Smooth muscle cell of the brain vasculature (primary cell): ENCODE measurements around the gene PDE4C.

ENCODE experiments used
- DNase-seq: peaks from one replicate; pipeline ENCODE4 v3.0.0-alpha.2; 2012; ENCODE audit warnings: low read depth, low spot score

Gene PDE4C

GRCh38 chr19:18225702-18226468, at the start of gene PDE4C:
Gene PDE4C, minus strand, starts transcription at chr19:18226438. Its CDS starts 23 bp downstream, at chr19:18226415.
- DNase-seq: no peak

GRCh38 chr19:18274781-18275356, 48.6 kb upstream of the PDE4C start:
- no peak for DNase-seq

- no peak for DNase-seq
These were observed 48.1 kb upstream of the PDE4C start, which contains the start of gene IQCN for GRCh38 chr19:18274219-18274780. Gene IQCN, minus strand, starts transcription at chr19:18274452. Its CDS starts 4,974 bp downstream, at chr19:18269478.

DNA sequence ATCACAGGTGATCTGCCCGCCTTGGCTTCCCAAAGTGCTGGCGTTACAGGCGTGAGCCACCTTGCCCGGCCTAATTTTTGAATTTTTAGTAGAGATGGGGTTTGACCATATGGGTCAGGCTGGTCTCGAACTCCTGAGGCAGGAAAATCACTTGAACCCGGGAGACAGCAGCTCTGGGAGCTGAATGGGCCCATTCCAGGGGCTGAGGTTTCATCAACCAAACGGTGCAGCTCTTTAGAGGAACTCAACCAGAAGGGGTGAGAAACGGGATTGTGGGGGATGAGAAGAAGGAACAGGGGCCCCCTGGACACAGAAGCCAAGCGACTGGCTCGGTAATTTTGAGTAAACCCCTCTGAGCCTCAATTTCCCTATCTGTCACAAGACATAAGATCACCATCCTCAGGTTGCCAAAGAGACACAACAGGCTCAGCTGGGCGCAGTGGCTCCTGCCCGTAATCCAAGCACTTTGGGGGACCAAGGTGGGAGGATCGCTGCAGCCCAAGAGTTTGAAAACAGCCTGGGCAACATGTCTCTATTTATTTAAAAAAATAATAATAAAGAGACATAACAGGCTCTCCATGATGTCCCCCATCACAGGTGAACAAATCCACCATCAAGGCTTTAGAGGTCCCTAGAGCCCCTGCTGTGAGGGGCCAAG, 47.5 kb upstream of the PDE4C start:
- no peak for DNase-seq

- DNase-seq: no peak
These were observed 45.2 kb upstream of the PDE4C start for GRCh38 chr19:18271433-18271841.

DNA sequence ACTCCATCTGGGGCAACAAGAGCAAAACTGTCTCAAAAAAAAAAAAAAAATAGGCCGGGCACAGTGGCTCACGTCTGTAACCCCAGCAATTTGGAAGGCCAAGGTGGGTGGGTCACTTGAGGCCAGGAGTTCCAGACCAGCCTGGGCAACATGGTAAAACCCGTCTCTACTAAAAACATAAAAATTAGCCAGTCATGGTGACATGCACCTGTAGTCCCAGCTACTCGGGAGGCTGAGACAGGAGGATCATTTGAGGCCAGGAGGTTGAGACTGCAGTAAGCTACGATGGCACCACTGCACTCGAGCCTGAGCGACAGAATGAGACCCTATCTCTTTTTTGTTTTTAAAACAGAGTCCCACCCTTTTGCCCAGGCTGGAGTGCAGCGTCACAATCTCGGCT, 44.1 kb upstream of the PDE4C start:
- no peak for DNase-seq

GRCh38 chr19:18269070-18269723, 43.0 kb upstream of the PDE4C start:
- DNase-seq: no peak

- no peak for DNase-seq
These were observed 40.8 kb upstream of the PDE4C start for GRCh38 chr19:18266771-18267686.

- DNase-seq: no peak
These were observed 39.3 kb upstream of the PDE4C start for GRCh38 chr19:18265582-18265981.

DNA sequence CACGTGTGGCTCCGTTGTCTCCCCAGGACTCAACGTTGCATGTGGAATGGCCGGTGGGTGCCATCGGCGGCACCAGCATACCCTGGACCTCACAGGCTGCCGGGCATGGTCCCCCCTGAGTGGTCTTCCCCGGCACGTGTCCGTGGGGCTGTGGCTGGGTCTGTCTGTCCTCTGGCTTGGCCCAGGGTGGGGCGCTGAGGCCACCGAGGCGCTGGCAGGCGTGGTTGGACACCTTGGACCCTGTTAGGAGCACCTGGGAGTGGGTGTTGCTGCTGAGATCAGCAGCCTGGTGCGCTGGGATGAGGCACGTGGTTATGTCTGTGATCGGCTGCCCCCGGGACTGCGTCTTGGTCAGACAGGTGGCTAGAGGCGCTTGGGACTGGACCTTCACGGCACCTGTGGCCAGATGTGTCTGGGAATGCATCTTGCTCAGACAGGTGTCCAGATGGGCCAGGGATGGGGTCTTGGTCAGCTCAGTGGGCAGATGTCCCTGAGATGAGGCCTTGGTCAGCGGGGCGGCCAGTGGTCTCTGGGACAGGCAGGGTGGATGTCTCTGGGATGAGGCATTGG, 38.8 kb upstream of the PDE4C start:
- DNase-seq: no peak

DNA sequence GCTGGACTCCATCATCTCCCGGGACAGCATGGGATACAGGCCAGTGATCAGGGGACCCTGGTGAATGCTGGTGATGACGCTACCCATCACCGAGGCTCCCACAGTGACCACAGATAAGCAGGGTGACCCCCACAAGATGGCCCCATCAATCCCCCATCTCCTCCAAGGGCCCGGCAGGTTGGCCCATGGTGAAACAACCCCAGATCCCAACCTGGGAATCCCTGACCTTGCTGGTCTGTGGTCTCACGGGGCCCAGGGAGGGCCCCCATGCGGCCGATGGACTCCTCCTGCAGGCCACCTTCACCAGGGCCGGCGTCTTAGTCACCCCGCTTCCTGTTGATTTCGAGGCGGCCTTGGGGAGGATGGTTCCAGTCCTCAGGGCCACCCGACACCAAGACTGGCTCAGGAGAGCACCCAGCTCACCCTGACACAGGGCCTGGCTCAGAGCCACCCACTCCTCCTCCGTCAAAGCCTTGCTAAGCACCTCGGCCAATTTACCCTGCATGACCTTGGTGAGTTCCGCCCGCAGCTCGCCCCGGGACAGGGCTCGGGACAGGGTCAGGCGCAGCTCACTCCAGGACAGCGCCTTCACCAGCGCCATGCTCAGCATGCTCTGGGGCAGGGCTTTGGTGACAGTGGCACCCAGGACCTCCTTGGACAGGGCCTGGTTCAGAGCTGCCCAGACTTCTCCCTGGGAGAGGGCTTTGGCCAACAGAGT, 38.1 kb upstream of the PDE4C start:
- DNase-seq: no peak

DNA sequence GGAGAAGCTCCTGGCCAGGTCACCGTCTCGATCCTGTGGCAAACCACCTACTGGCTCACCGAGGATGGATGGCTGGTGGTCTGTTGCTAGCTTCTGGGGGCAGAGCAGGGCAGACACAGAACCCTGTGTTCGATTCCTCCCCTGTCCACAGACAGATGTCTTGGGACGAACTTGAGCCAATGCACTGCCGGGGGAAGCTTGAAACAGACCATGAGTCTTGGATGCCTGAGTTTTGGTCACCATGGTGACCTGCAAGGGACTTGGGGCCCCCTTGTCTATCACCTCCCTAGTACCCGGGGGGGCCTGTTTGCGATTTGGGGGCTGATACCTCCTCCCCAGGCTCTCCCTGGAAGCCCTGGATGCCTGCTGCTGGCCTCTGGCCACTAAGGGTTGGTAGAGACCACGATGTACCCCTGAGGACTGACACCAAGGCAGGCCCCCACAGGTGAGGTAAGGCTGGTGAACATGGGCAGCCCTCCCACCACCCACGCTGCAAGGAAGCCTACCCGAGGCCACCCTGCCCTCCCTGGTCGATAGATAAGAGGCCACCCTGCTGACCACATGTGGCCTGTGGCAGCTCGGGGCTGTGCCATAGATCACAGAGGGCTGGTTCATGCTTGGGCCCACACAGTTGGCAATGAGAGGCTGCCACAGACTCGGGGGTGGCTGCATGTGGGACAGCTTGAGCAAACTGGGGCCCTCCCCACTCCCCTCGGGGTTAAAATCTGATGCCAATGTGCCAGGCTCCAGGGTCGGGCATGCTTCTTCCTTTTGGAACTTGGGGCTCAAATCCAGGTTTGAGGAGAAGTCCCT, 37.3 kb upstream of the PDE4C start:
- DNase-seq: no peak

DNA sequence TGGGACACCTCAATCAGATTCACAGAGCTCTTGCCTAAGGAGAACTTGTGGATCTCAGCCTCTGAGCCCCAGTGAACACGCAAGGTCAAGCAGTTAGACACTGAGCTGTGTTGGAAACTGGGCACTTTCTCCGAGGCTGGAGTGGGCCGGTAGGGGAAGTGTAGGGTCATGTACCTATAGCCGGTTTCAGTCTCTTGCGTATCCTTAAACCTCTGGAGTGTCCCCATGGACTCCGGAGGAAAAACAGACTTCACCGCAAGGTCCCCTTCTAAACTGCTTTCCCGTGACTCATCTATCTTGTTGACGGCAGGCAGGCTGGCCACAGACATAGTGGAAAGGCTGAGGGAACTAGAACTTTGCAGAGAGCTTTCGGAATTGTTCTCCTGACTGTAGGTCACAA, 36.7 kb upstream of the PDE4C start:
- DNase-seq: no peak

- DNase-seq: no peak
These were observed 35.9 kb upstream of the PDE4C start for GRCh38 chr19:18262144-18262543.

DNA sequence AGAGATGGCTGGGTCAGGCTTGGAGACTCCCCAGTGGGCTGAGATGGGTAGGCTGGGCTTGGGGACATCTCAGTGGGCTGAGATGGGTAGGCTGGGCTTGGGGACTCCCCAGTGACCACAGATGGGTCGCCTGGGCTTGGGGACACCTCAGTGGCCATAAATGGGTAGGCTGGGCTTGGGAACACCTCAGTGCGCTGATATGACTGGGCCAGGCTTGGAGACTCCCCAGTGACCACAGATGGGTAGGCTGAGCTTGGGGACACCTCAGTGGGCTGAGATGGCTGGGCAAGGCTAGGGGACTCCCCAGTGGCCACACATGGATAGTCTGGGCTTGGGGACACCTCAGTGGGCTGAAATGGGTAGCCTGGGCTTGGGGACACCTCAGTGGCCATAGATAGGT, 35.2 kb upstream of the PDE4C start:
- no peak for DNase-seq

- no peak for DNase-seq
These were observed 33.7 kb upstream of the PDE4C start for GRCh38 chr19:18259893-18260292.

- DNase-seq: no peak
These were observed 31.5 kb upstream of the PDE4C start for GRCh38 chr19:18257503-18258470.
